ENCODE data around the gene PTPRT.

The PTPRT gene

GRCh38 chr20:43043887-43044286, 145.8 kb downstream of the PTPRT start:
- POLR2A ChIA-PET = no interaction called here
- Histone ChIP-seq H3K36me3 (ENCODE audit: control insufficient read depth in 2 of 2, insufficient read depth in 1 of 2, low read length in 2 of 2) (no peaks in the 10 kb centered on the region), H3K9me3 (ENCODE audit: control insufficient read depth, insufficient read depth, low read depth, low read length) (no peaks in the 10 kb centered on the region), H3K4me3 (ENCODE audit: low read depth, low read length) (no peak overlapping the region), H3K27ac (ENCODE audit: extremely low read depth, low read depth, low read length) (no peak overlapping the region), H3K4me1 (ENCODE audit: control insufficient read depth, insufficient read depth, low read length) (no peaks in the 10 kb centered on the region)
- CTCF ChIA-PET = no interaction called here
- TF ChIP-seq MYNN (tag by site-specific recombination; IDR thresholded peaks at IDR 0.05; ENCODE audit: borderline replicate concordance) = no peak
- TF ChIP-seq, protein P1, sequence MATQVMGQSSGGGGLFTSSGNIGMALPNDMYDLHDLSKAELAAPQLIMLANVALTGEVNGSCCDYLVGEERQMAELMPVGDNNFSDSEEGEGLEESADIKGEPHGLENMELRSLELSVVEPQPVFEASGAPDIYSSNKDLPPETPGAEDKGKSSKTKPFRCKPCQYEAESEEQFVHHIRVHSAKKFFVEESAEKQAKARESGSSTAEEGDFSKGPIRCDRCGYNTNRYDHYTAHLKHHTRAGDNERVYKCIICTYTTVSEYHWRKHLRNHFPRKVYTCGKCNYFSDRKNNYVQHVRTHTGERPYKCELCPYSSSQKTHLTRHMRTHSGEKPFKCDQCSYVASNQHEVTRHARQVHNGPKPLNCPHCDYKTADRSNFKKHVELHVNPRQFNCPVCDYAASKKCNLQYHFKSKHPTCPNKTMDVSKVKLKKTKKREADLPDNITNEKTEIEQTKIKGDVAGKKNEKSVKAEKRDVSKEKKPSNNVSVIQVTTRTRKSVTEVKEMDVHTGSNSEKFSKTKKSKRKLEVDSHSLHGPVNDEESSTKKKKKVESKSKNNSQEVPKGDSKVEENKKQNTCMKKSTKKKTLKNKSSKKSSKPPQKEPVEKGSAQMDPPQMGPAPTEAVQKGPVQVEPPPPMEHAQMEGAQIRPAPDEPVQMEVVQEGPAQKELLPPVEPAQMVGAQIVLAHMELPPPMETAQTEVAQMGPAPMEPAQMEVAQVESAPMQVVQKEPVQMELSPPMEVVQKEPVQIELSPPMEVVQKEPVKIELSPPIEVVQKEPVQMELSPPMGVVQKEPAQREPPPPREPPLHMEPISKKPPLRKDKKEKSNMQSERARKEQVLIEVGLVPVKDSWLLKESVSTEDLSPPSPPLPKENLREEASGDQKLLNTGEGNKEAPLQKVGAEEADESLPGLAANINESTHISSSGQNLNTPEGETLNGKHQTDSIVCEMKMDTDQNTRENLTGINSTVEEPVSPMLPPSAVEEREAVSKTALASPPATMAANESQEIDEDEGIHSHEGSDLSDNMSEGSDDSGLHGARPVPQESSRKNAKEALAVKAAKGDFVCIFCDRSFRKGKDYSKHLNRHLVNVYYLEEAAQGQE (tag by site-specific recombination; IDR thresholded peaks at IDR 0.05) = peak; percentile 75

- no peaks in the 10 kb centered on the region for H3K36me3 ChIP-seq (ENCODE audit: control insufficient read depth in 2 of 2, insufficient read depth in 1 of 2, low read length in 2 of 2)
- no peak overlapping the region for H3K4me3 ChIP-seq (ENCODE audit: low read depth, low read length)
- CTCF ChIA-PET = no interaction called here
- no peaks in the 10 kb centered on the region for H3K4me1 ChIP-seq (ENCODE audit: control insufficient read depth, insufficient read depth, low read length)
- TF ChIP-seq ZNF157 (tag by site-specific recombination; IDR thresholded peaks at IDR 0.05) = no peak
- no peak for TF ChIP-seq ZBTB6 (tag by site-specific recombination; IDR thresholded peaks at IDR 0.05)
- TF ChIP-seq, protein P1 (tag by site-specific recombination; IDR thresholded peaks at IDR 0.05) = peak; percentile 90
- no peak overlapping the region for H3K27ac ChIP-seq (ENCODE audit: extremely low read depth, low read depth, low read length)
- POLR2A ChIA-PET = no interaction called here
- no peaks in the 10 kb centered on the region for H3K9me3 ChIP-seq (ENCODE audit: control insufficient read depth, insufficient read depth, low read depth, low read length)
Measured at GRCh38 chr20:43040427-43040826, 149.3 kb downstream of the PTPRT start.

DNA sequence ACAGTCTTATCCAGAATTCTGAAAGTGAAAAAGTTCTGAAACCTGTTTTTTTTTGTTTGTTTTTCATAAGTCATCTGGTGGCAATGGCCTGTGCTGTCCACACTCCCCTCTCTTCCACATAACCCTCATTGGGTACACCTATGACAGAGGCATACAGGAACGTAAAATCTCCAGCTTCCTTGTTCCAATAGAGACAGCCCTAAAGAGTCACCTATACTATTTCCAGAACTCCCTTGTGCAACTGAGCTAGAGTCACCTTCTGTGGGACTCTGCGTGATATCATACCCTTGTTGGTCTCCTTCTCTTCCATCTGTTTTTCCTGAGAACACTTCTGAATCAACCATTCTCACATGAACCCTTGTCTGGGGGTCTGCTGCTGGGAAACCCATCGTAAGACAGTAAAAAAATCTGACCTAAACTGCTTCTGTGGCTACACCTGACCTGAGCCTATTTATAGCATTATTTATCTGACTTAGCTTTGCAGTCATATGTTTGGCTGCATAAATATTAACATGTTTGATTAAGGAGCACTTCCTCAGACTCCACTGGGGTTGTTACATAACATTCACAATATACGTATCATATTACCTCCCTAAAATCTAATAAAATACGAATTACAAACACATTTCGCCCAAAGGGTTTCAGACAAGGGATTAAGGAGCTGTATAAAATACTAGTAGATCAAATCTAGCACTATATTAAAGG, 151.9 kb downstream of the PTPRT start:
- Histone ChIP-seq H3K27ac (ENCODE audit: extremely low read depth, low read depth, low read length) (no peak overlapping the region), H3K36me3 (ENCODE audit: control insufficient read depth in 2 of 2, insufficient read depth in 1 of 2, low read length in 2 of 2) (no peaks in the 10 kb centered on the region), H3K4me1 (ENCODE audit: control insufficient read depth, insufficient read depth, low read length) (no peaks in the 10 kb centered on the region), H3K9me3 (ENCODE audit: control insufficient read depth, insufficient read depth, low read depth, low read length) (no peaks in the 10 kb centered on the region), H3K4me3 (ENCODE audit: low read depth, low read length) (no peak overlapping the region)
- ChIA-PET CTCF (no interaction called here), POLR2A (no interaction called here)
- TF ChIP-seq ZNF510 (tag by site-specific recombination; IDR thresholded peaks at IDR 0.05; ENCODE audit: insufficient replicate concordance) = no peak
- TF ChIP-seq ZNF549 (tag by site-specific recombination; IDR thresholded peaks at IDR 0.05) = no peak
- TF ChIP-seq, protein P2, sequence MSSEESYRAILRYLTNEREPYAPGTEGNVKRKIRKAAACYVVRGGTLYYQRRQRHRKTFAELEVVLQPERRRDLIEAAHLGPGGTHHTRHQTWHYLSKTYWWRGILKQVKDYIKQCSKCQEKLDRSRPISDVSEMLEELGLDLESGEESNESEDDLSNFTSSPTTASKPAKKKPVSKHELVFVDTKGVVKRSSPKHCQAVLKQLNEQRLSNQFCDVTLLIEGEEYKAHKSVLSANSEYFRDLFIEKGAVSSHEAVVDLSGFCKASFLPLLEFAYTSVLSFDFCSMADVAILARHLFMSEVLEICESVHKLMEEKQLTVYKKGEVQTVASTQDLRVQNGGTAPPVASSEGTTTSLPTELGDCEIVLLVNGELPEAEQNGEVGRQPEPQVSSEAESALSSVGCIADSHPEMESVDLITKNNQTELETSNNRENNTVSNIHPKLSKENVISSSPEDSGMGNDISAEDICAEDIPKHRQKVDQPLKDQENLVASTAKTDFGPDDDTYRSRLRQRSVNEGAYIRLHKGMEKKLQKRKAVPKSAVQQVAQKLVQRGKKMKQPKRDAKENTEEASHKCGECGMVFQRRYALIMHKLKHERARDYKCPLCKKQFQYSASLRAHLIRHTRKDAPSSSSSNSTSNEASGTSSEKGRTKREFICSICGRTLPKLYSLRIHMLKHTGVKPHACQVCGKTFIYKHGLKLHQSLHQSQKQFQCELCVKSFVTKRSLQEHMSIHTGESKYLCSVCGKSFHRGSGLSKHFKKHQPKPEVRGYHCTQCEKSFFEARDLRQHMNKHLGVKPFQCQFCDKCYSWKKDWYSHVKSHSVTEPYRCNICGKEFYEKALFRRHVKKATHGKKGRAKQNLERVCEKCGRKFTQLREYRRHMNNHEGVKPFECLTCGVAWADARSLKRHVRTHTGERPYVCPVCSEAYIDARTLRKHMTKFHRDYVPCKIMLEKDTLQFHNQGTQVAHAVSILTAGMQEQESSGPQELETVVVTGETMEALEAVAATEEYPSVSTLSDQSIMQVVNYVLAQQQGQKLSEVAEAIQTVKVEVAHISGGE (tag by site-specific recombination; conservative IDR thresholded peaks at IDR 0.05; ENCODE audit: low read depth) = no peak
- TF ChIP-seq ZNF391 (tag by site-specific recombination; IDR thresholded peaks at IDR 0.05; ENCODE audit: borderline replicate concordance, low read depth) = no peak
- TF ChIP-seq ZNF585B (tag by site-specific recombination; IDR thresholded peaks at IDR 0.05) = no peak
